GM19372 (cell line): Measurements from ENCODE around the gene MPP4.

Experiments used
- ATAC-seq: cut with Tn5 transposase; IDR thresholded peaks from one replicate; pipeline ENCODE4 v1.9.1; 2021; ENCODE audit warnings: mild to moderate bottlenecking, low read depth, moderate library complexity; ENCODE audit not compliant: unreplicated experiment

The MPP4 gene

GRCh38 chr2:201633661-201634249 is 64.7 kb downstream of the MPP4 start:
- ATAC-seq, result no peak

GRCh38 chr2:201631041-201631440 is 67.4 kb downstream of the MPP4 start:
- ATAC-seq, result no peak

- ATAC-seq, result no peak
These were observed 67.9 kb downstream of the MPP4 start for GRCh38 chr2:201630577-201630976.

GRCh38 chr2:201628545-201628944 is 69.9 kb downstream of the MPP4 start:
- no peak for ATAC-seq

- no peak for ATAC-seq
These were observed 76.0 kb downstream of the MPP4 start for GRCh38 chr2:201622306-201622970.

GRCh38 chr2:201621293-201621999 is 77.0 kb downstream of the MPP4 start:
- no peak for ATAC-seq

GRCh38 chr2:201618744-201619662 is 79.4 kb downstream of the MPP4 start:
- ATAC-seq, result no peak

- ATAC-seq, result no peak
These were observed 90.4 kb downstream of the MPP4 start for GRCh38 chr2:201608021-201608420.

- no peak for ATAC-seq
These were observed 90.9 kb downstream of the MPP4 start for GRCh38 chr2:201607568-201607967.

- no peak for ATAC-seq
These were observed 97.5 kb downstream of the MPP4 start for GRCh38 chr2:201600906-201601305.

- ATAC-seq, result no peak
These were observed 101.0 kb downstream of the MPP4 start for GRCh38 chr2:201597397-201597796.
